IMR-90 (cell line): Measurements from ENCODE around the gene CCNL2. TPM values are rescaled to one million over a fixed set of nuclear protein-coding genes. Genes with fewer than 3 reads are reported as not detected.

Source experiments
- ATAC-seq: fragments of 200-7000 bp; cut with Tn5 transposase; 2 replicates; pipeline ENCODE4 v1.9.1; 2020; ENCODE audit warnings: low read depth, mild to moderate bottlenecking, moderate library complexity
- BruUV-seq: library from RNA; stranded (reverse); fragments of 400-500 nt; replicated peaks from 2 replicates; lab custom pipeline; 2021; lab: Mats Ljungman, UMichigan
- CTCF ChIA-PET: fragments of 300-600 bp; formaldehyde crosslinking; extraction: SDS; loops from one replicate; lab custom pipeline; 2021; ENCODE audit warnings: antibody characterized with exemption; lab: Yijun Ruan, JAX
- POLR2A ChIA-PET: fragments of 300-600 bp; sonication (Branson Sonifier 250); formaldehyde crosslinking; loops from one replicate; lab custom pipeline; 2022; ENCODE audit warnings: antibody characterized with exemption; ENCODE audit not compliant: unreplicated experiment; lab: Charles Lee
- DNase-seq: peaks from one replicate; pipeline ENCODE4 v3.0.0; 2013
- H2AFZ ChIP-seq: replicated peaks from 2 replicates; pipeline ENCODE3; 2013; ENCODE audit warnings: low read length, mild to moderate bottlenecking; ENCODE audit not compliant: poor library complexity
- H2AK5ac ChIP-seq: 2 replicates; pipeline ENCODE4 v1.6.1; 2013; ENCODE audit warnings: low read depth, low read length, inconsistent platforms
- H2AK9ac ChIP-seq: replicated peaks from 2 replicates; pipeline ENCODE3; 2013; ENCODE audit warnings: mild to moderate bottlenecking, low read depth, low read length, moderate library complexity; ENCODE audit not compliant: poor library complexity
- H2BK120ac ChIP-seq: 2 replicates; pipeline ENCODE4 v1.6.1; 2013; ENCODE audit warnings: low read depth, low read length, inconsistent platforms
- H2BK15ac ChIP-seq: 3 replicates; pipeline ENCODE4 v1.6.1; 2013; ENCODE audit warnings: low read depth, low read length, inconsistent platforms
- H2BK20ac ChIP-seq: 2 replicates; pipeline ENCODE4 v1.6.1; 2013; ENCODE audit warnings: low read depth, mild to moderate bottlenecking, inconsistent platforms, low read length, moderate library complexity
- H2BK5ac ChIP-seq: 2 replicates; pipeline ENCODE4 v1.6.1; 2013; ENCODE audit warnings: mild to moderate bottlenecking, low read depth, low read length, inconsistent platforms; ENCODE audit not compliant: poor library complexity, severe bottlenecking
- H3K14ac ChIP-seq: replicated peaks from 2 replicates; pipeline ENCODE4 v1.6.1; 2013; ENCODE audit warnings: low read depth, low read length, inconsistent platforms
- H3K18ac ChIP-seq: 2 replicates; pipeline ENCODE4 v1.6.1; 2013; ENCODE audit warnings: low read depth, low read length, control low read depth
- H3K23ac ChIP-seq: 2 replicates; pipeline ENCODE4 v1.6.1; 2013; ENCODE audit warnings: low read depth, low read length, inconsistent platforms
- H3K27ac ChIP-seq: 2 replicates; pipeline ENCODE4 v1.5.1; 2013; ENCODE audit warnings: mild to moderate bottlenecking, control low read depth, low read length; ENCODE audit not compliant: insufficient read depth
- H3K27me3 ChIP-seq: 2 replicates; pipeline ENCODE4 v1.6.1; 2013; ENCODE audit warnings: low read length; ENCODE audit not compliant: control insufficient read depth, insufficient read depth
- H3K36me3 ChIP-seq: 2 replicates; pipeline ENCODE4 v1.6.1; 2013; ENCODE audit warnings: low read length, mixed read lengths; ENCODE audit not compliant: control insufficient read depth, insufficient read depth
- H3K4ac ChIP-seq: 2 replicates; pipeline ENCODE4 v1.6.1; 2013; ENCODE audit warnings: low read depth, low read length, inconsistent platforms
- H3K4me1 ChIP-seq: 2 replicates; pipeline ENCODE4 v1.6.1; 2013; ENCODE audit warnings: low read length, mixed read lengths; ENCODE audit not compliant: control insufficient read depth, insufficient read depth
- H3K4me2 ChIP-seq: 2 replicates; pipeline ENCODE4 v1.6.1; 2013; ENCODE audit warnings: low read depth, mild to moderate bottlenecking, control low read depth, low read length, moderate library complexity
- H3K4me3 ChIP-seq: 2 replicates; pipeline ENCODE4 v1.5.1; 2013; ENCODE audit warnings: low read depth, mild to moderate bottlenecking, control low read depth, low read length, moderate library complexity; ENCODE audit not compliant: insufficient read depth
- H3K56ac ChIP-seq: 2 replicates; pipeline ENCODE4 v1.6.1; 2013; ENCODE audit warnings: low read length, inconsistent platforms; ENCODE audit not compliant: insufficient read depth; ENCODE audit errors: extremely low read depth
- H3K79me1 ChIP-seq, 2 experiments: 2 replicates each; pipeline ENCODE4 v1.6.1; 2013; ENCODE audit warnings: low read length in 2 of 2, inconsistent platforms in 1 of 2, low read depth in 1 of 2
- H3K9ac ChIP-seq: 2 replicates; pipeline ENCODE4 v1.6.1; 2013; ENCODE audit warnings: low read depth, low read length, control low read depth
- H3K9me1 ChIP-seq: 2 replicates; pipeline ENCODE4 v1.6.1; 2013; ENCODE audit warnings: low read length, inconsistent platforms; ENCODE audit not compliant: insufficient read depth
- H3K9me3 ChIP-seq: 2 replicates; pipeline ENCODE4 v1.6.1; 2013; ENCODE audit warnings: low read length; ENCODE audit not compliant: control insufficient read depth, insufficient read depth
- H4K20me1 ChIP-seq: 2 replicates; pipeline ENCODE4 v1.6.1; 2013; ENCODE audit warnings: low read length, inconsistent platforms; ENCODE audit not compliant: insufficient read depth
- H4K5ac ChIP-seq: 2 replicates; pipeline ENCODE4 v1.6.1; 2013; ENCODE audit warnings: mild to moderate bottlenecking, low read depth, low read length, control low read depth
- H4K8ac ChIP-seq, 2 experiments: 2 replicates each; pipeline ENCODE4 v1.6.1; 2013; ENCODE audit warnings: low read depth in 2 of 2, low read length in 2 of 2, control low read depth in 1 of 2, inconsistent platforms in 1 of 2
- H4K91ac ChIP-seq: 2 replicates; pipeline ENCODE4 v1.6.1; 2013; ENCODE audit warnings: low read depth, low read length, inconsistent platforms; ENCODE audit not compliant: insufficient read depth
- BHLHE40 ChIP-seq: fragments of 150-350 bp; IDR thresholded peaks from 2 replicates; pipeline ENCODE4 v1.6.1; 2016; ENCODE audit warnings: mild to moderate bottlenecking, low read depth, low read length
- CEBPB ChIP-seq: IDR thresholded peaks from 2 replicates; pipeline ENCODE4 v1.6.1; 2012; ENCODE audit warnings: low read depth, low read length, improper control_type of control experiment
- CHD1 ChIP-seq: IDR thresholded peaks from 2 replicates; pipeline ENCODE4 v1.6.1; 2012; ENCODE audit warnings: low read depth, low read length, improper control_type of control experiment
- FOS ChIP-seq: fragments of 150-350 bp; IDR thresholded peaks from 2 replicates; pipeline ENCODE4 v1.6.1; 2016; ENCODE audit warnings: low read depth, low read length
- MAZ ChIP-seq: IDR thresholded peaks from 2 replicates; pipeline ENCODE4 v1.6.1; 2012; ENCODE audit warnings: low read depth, mild to moderate bottlenecking, low read length, improper control_type of control experiment, moderate library complexity, borderline replicate concordance
- MXI1 ChIP-seq: IDR thresholded peaks from 2 replicates; pipeline ENCODE4 v1.6.1; 2012; ENCODE audit warnings: low read depth, mild to moderate bottlenecking, low read length, moderate library complexity, borderline replicate concordance
- NFE2L2 ChIP-seq: fragments of 150-350 bp; IDR thresholded peaks from 2 replicates; pipeline ENCODE4 v1.6.1; 2016; ENCODE audit warnings: low read depth, mild to moderate bottlenecking, low read length
- POLR2A ChIP-seq: IDR thresholded peaks from 2 replicates; pipeline ENCODE4 v1.6.1; 2012; ENCODE audit warnings: mild to moderate bottlenecking, low read depth, low read length
- RAD21 ChIP-seq: IDR thresholded peaks from 2 replicates; pipeline ENCODE4 v1.6.1; 2012; ENCODE audit warnings: low read length, improper control_type of control experiment
- RCOR1 ChIP-seq: IDR thresholded peaks from 2 replicates; pipeline ENCODE4 v1.6.1; 2012; ENCODE audit warnings: mild to moderate bottlenecking, low read length, improper control_type of control experiment; ENCODE audit not compliant: insufficient replicate concordance
- RFX5 ChIP-seq: IDR thresholded peaks from 2 replicates; pipeline ENCODE4 v1.8.0; 2012; ENCODE audit warnings: low read depth, mild to moderate bottlenecking, low read length, moderate library complexity
- SMC3 ChIP-seq: fragments of 150-350 bp; IDR thresholded peaks from 2 replicates; pipeline ENCODE4 v1.6.1; 2016; ENCODE audit warnings: low read depth, mild to moderate bottlenecking, antibody characterized with exemption, low read length, moderate library complexity
- WGBS, 2 experiments: methylation state at CpG; one replicate each; pipeline versions ENCODE4 v1.1.5 to v1.1.7; 2013; ENCODE audit warnings: missing lambda C conversion rate in 2 of 2; ENCODE audit not compliant: insufficient read length in 1 of 2; ENCODE audit errors: extremely low coverage in 2 of 2; 5-methylcytosine and 5-hydroxymethylcytosine counted together
- dilution Hi-C: fragments of 300-500 bp; cut with HindIII; formaldehyde crosslinking; loops from one replicate; pipeline ENCODE4 v1.14.3; 2018; ENCODE audit warnings: low sequenced_read_pairs; ENCODE audit not compliant: unreplicated experiment
- in situ Hi-C: fragments of 300-500 bp; cut with MboI; formaldehyde crosslinking; loops from 3 replicates; pipeline ENCODE4 v1.14.3; 2019; ENCODE audit warnings: low sequenced_read_pairs, inconsistent platforms, mixed read lengths
- intact Hi-C: fragments of 100-400 bp; cut with micrococcal nuclease; formaldehyde crosslinking; loops from 2 replicates; pipeline ENCODE4 v1.10.0; 2022
- polyA plus RNA-seq, 3 experiments: library from polyadenylated mRNA; depleted of rRNA; stranded (reverse); fragments of >200 nt; gene quantifications; 2 replicates each; pipeline ENCODE4 v1.2.3, GENCODE V29; 2012; ENCODE audit warnings: low replicate concordance in 1 of 3
- total RNA-seq: library from RNA; depleted of rRNA; stranded (reverse); fragments of >200 nt; gene quantifications from 2 replicates; pipeline ENCODE4 v1.2.3, GENCODE V29; 2012
- TF ChIP-seq, protein P1 (sequence below): fragments of 150-350 bp; IDR thresholded peaks from 2 replicates; pipeline ENCODE4 v1.6.1; 2017; ENCODE audit warnings: mild to moderate bottlenecking, antibody characterized with exemption, low read length, low read depth
- TF ChIP-seq, protein P2 (sequence below): fragments of 150-350 bp; IDR thresholded peaks from 2 replicates; pipeline ENCODE4 v1.6.1; 2016; ENCODE audit warnings: low read depth, mild to moderate bottlenecking, low read length, moderate library complexity, borderline replicate concordance
- TF ChIP-seq, protein P3 (sequence below): conservative IDR thresholded peaks from 2 replicates; pipeline ENCODE4 v1.5.1; 2012; ENCODE audit warnings: mild to moderate bottlenecking, low read depth, low read length, improper control_type of control experiment

CCNL2 gene
- total and polyA plus RNA-seq, 2 of the 4 experiments (the other 2 are of a cell fraction) = 53.9 to 239 TPM

DNA sequence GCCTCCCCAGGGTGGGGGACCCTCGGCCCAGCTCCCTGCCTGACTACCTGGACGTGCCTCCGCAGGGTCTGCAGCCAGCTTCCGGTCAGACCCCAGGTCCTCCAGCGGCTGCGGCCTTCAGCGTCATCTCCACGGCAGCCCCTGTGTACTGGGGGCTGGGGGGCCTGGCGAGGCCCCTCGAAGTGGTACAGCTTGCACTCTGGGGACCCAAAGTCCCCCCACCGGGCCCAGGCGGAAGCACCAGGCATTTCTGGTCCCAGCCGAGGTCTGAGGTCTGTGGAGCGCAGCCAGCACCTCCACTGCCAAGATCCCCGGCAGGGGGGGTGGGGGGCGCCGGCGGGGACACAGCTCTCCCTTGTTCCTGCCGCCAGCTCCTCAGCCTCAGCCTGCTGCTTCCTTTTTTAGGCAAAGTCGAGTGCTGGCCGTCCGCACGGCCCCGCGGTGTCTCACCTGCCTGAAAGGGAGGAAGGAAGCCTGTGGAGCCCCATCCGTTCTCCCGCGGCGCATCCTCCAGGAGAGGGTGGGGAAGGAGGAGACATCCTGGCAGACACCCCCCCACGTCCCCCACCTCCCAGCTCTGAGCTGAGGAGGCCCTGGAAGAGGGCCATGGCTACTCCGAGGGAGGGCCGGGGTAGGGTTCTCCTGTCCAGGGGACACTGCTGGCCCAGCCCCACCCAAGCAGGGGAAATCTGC, 35.1 kb upstream of the CCNL2 start:
- Histone ChIP-seq H3K79me1 (0 out of 4 replicates have a peak, but pooled peaks cover 0 to 3% of the 10 kb centered on the region in 2 experiments), H2AK5ac (peak overlapping the region; percentile 86; the same call in 1 of the 2 replicates), H4K8ac (peak overlapping the region in 1 of 2 experiments; percentile 59; a peak in 2 of 4 replicates), H3K56ac (no peak overlapping the region), H3K14ac (no peak overlapping the region), H3K4me1 (peaks cover 25% of the 10 kb centered on the region), H2AFZ (peak overlapping the region; percentile 82), H3K36me3 (no peaks in the 10 kb centered on the region), H2BK20ac (no peak overlapping the region), H2BK5ac (no peak overlapping the region), H3K4me3 (no peak overlapping the region), H4K5ac (no peak overlapping the region), H3K4ac (no peak overlapping the region), H3K23ac (no peak overlapping the region), H3K9ac (no peak overlapping the region), H4K91ac (no peak overlapping the region), H3K27me3 (no peaks in the 10 kb centered on the region; the same call in 1 of the 2 replicates), H3K9me1 (0 out of 2 replicates have a peak, but pooled peaks cover 7% of the 10 kb centered on the region), H2AK9ac (peak overlapping the region; percentile 65), H3K27ac (no peak overlapping the region), H2BK15ac (no peak overlapping the region), H3K18ac (no peak overlapping the region), H4K20me1 (no peaks in the 10 kb centered on the region), H3K9me3 (no peaks in the 10 kb centered on the region), H2BK120ac (no peak overlapping the region), H3K4me2 (no peak overlapping the region)
- 41% methylated on average over 3 of the region's 32 CpGs; no CpG with 5 or more reads in 1 of the 2 experiments for WGBS, 2 experiments
- dilution Hi-C loops = no loop called here
- in situ Hi-C loops = no loop called here
- BruUV-seq = no TSS peak
- ChIA-PET POLR2A (no interaction called here), CTCF (interaction anchor here (0.6 kb wide), 1 partner anchor 133 kb away, joined by 5 read pairs; no protein-coding TSS in a partner anchor)
- intact Hi-C loops = no loop called here
- ATAC-seq (no peak), DNase-seq (no peak)
- TF ChIP-seq BHLHE40 = no peak
- no peak for TF ChIP-seq FOS
- TF ChIP-seq CEBPB = no peak
- TF ChIP-seq, protein P1, sequence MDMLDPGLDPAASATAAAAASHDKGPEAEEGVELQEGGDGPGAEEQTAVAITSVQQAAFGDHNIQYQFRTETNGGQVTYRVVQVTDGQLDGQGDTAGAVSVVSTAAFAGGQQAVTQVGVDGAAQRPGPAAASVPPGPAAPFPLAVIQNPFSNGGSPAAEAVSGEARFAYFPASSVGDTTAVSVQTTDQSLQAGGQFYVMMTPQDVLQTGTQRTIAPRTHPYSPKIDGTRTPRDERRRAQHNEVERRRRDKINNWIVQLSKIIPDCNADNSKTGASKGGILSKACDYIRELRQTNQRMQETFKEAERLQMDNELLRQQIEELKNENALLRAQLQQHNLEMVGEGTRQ = no peak
- no peak for TF ChIP-seq MXI1
- TF ChIP-seq NFE2L2 = no peak
- no peak for TF ChIP-seq RCOR1
- no peak for TF ChIP-seq CHD1
- TF ChIP-seq SMC3 = no peak
- TF ChIP-seq, protein P2, sequence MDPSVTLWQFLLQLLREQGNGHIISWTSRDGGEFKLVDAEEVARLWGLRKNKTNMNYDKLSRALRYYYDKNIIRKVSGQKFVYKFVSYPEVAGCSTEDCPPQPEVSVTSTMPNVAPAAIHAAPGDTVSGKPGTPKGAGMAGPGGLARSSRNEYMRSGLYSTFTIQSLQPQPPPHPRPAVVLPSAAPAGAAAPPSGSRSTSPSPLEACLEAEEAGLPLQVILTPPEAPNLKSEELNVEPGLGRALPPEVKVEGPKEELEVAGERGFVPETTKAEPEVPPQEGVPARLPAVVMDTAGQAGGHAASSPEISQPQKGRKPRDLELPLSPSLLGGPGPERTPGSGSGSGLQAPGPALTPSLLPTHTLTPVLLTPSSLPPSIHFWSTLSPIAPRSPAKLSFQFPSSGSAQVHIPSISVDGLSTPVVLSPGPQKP = no peak
- no peak for TF ChIP-seq RAD21
- no peak for TF ChIP-seq MAZ
- TF ChIP-seq RFX5 = no peak
- TF ChIP-seq, protein P3, sequence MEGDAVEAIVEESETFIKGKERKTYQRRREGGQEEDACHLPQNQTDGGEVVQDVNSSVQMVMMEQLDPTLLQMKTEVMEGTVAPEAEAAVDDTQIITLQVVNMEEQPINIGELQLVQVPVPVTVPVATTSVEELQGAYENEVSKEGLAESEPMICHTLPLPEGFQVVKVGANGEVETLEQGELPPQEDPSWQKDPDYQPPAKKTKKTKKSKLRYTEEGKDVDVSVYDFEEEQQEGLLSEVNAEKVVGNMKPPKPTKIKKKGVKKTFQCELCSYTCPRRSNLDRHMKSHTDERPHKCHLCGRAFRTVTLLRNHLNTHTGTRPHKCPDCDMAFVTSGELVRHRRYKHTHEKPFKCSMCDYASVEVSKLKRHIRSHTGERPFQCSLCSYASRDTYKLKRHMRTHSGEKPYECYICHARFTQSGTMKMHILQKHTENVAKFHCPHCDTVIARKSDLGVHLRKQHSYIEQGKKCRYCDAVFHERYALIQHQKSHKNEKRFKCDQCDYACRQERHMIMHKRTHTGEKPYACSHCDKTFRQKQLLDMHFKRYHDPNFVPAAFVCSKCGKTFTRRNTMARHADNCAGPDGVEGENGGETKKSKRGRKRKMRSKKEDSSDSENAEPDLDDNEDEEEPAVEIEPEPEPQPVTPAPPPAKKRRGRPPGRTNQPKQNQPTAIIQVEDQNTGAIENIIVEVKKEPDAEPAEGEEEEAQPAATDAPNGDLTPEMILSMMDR = no peak
- TF ChIP-seq POLR2A = no peak
